GM21825 (cell line): ENCODE measurements around the gene ANKS4B.
"Not testable (repeated sequence)": the region's sequence is repeated elsewhere in the genome, so short reads cannot be mapped to it uniquely, and the experiment has no call there.

ENCODE experiments used
- ATAC-seq: cut with Tn5 transposase; IDR thresholded peaks from one replicate; pipeline ENCODE4 v1.9.1; 2021; ENCODE audit warnings: mild to moderate bottlenecking, moderate library complexity; ENCODE audit not compliant: unreplicated experiment

ANKS4B gene

GRCh38 chr16:21218153-21218552, 15.3 kb upstream of the ANKS4B start:
- no peak for ATAC-seq

DNA sequence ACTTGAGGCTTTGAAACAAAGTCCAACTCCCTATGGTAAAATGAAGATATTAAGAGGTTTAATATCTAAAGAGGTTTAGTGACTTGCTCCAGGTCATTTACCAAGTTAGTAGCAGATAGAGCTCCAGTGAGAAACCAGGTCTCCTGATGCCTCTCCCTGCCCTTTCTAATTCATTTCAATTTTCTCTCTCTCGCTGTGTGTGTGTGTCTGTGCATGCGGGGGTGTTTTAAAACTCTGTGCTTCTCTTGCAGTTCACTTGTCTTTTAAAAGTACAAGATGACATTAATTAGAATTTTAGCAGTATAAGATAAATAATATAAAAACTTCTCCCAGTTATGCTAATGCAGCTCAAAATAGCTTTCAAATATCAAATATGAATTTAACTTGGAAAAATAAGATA, 13.9 kb upstream of the ANKS4B start:
- no peak for ATAC-seq

DNA sequence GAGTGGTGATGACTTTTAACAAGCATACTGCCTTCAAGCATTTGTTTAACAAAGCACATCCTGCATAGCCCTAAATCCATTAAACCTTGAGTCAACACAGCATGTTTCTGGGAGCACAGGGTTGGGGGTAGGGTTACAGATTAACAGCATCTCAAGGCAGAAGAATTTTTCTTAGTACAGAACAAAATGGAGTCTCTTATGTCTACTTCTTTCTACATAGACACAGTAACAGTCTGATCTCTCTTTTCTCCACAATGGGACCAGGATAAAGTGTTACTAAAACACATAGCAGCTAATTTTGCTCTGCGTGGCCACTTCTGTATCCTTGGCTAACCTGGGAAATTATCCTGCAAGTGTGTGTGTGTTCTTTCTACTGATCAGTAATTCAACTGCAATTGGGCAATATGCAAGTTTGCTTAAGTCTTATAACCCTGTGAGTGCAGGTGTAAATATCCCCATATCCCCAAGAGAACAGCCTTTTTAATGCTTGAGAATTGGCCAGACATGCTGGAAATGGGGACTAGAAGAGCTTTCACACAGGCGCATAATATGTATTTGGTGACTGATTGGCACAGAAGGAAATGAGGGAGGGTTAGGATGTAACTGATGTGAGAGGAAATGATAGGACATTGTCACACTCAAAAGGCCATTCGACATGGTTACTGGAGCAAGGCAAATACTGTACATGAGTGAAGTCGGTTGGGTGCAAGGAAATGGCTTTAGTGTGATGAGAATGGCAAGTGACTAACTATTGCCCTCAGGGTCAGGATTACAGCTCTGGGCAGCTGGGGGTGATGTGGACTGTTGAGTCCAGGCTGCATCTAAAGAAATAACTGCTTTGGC, 10.8 kb upstream of the ANKS4B start:
- ATAC-seq: no peak

DNA sequence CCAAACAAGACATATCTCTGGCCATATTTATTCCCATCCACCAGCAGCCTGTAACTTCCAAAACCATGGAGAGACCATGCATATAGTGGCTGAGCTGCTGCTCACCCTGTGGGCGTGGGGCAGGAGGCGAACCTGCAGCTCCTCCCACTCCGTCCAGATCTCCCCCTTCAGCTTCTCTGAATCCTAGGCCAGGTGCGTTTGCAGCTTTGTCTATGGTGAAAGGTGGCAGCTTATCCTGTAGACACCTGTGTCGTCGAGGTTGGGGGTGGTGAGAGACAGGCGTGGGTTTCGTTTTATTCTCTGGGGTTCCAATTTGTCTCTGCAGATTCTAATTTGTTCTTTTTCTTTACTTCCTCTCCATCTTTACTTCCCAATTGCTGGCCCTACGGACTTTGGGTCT, 9.7 kb upstream of the ANKS4B start:
- ATAC-seq: no peak

DNA sequence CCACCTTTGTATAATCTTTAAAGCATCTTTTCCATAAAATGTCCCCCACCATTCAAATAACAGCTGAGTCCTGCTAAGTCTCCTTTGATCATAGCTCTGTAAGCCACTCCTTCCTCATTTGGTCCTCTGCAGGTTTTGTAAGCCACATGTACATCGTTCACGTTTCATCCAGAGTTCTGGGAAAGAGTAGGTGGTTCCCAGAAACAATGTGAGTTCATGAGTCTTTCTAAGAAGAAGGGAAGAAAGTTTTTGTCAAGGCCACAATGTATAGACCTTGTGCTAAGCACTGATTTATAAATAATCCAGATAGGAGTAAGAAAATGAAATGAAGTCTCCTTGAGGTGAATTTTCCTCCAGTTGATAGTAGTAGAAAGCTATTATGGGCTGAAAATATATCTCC, 8.7 kb upstream of the ANKS4B start:
- no peak for ATAC-seq

- ATAC-seq: no peak
These were observed 6.8 kb upstream of the ANKS4B start for GRCh38 chr16:21226749-21227148.

DNA sequence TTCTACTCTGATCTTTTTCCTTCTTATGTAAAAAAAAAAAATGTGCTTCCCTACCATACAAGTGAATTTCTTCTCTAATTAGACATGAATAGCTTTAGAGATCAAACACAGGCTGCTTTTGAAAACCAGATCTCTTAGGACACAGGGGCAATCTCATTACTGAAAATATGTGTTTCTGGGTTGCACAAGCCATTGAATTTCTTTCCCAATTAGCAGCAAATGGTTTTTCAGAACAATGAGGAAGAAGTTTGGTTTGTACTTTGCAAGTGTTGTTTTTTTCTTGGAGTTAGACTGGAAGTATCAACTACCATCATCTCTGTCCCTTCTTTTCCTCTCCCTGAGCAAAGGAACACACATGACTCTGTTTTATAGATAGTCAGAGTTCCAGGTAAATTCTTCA, 5.6 kb upstream of the ANKS4B start:
- ATAC-seq: no peak

- no peak for ATAC-seq
These were observed 5.1 kb upstream of the ANKS4B start for GRCh38 chr16:21228361-21228872.

DNA sequence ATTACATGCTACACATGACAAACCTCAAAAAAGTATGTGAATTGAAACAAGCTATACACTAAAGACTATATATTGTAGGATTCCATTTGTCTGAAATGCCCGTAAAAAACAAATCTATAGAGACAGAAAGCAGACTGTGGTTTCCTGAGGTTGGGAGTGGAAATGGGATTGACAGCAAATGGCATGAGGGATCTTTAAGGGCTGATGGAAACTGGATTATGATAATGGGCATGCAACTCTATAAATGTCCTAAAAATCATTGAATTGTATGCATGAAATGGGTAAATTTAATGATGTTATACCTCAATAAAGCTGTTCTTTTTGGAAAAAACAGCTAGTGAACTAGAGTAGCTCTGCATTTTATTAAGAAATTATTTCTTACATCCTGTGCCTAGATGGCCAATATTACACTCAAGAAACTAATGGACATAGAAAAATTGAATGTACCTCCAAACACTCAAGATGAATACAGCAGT, 416 bp upstream of the ANKS4B start:
- no peak for ATAC-seq

- ATAC-seq: no peak
These were observed 1.7 kb downstream of the ANKS4B start for GRCh38 chr16:21235199-21235585.

DNA sequence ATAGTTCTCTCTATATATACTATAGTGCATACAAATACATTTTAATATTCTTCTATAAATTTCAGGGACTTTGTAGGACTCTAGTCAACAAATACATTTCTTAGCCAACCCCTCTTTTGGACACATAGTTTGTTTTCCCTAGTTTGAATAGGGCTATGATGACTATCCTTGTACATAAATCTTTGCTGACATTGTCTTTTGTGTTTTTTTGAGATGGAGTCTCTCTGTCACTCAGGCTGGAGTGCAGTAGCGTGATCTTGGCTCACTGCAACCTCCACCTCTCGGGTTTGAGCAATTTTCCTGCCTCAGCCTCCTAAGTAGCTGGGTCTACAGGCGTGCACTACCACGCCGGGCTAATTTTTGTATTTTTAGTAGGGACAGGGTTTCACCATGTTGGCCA, 3.3 kb downstream of the ANKS4B start:
- ATAC-seq: no peak

GRCh38 chr16:21239646-21240045, 6.1 kb downstream of the ANKS4B start:
- ATAC-seq: no peak

DNA sequence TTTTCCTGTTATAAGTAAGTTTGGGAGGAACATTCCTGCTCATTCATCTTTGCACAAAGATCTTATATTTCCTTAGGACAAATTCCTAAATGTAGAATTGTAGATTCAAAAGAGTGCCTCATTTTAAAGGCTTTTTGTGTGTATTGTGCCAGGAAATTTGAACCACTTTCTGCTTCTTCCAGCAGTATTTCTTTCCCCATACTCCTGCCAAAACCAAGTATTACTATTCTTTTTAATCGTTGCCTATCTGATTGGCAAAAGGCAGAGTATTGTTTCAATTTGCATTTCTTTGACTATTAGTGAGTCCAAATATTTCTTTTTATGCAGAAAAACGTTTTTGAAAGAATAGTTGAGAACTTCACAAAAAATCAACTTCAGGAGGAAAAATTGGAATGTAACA, 9.3 kb downstream of the ANKS4B start:
- no peak for ATAC-seq

DNA sequence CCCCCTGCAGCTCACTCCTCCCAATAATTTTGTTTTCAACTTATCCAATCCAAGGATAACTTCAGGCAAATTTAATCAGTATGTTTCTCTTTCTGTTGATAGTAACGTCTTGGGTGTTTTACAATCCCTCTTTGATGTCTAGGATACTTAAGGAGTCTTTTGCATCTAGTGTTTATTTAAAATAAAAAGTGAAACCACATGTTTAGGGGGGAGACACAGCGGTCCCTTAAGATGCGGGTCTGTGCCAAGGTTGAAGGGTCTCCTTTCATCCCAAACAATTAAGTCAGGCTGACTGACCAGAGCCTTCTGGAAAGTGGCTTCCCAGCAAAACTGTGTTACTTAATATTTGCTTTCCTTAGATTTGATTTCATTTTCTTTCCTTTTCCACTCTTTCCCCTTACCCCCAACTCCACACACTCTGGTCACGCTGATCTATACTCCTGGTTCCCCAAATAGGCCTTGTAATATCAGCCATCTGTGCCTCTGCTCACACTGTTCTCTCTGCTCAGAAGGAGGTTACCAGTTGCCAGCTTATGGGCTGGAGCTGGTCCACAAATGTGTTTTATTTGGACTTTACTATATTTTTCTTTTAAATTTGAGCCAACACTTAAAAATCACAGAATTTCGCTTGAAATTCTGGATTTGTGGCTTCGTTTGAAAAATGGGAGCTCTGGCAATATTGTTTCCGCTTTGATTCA, 11.2 kb downstream of the ANKS4B start:
- no peak for ATAC-seq

GRCh38 chr16:21248179-21248578, 14.7 kb downstream of the ANKS4B start:
- ATAC-seq: not testable (repeated sequence)

DNA sequence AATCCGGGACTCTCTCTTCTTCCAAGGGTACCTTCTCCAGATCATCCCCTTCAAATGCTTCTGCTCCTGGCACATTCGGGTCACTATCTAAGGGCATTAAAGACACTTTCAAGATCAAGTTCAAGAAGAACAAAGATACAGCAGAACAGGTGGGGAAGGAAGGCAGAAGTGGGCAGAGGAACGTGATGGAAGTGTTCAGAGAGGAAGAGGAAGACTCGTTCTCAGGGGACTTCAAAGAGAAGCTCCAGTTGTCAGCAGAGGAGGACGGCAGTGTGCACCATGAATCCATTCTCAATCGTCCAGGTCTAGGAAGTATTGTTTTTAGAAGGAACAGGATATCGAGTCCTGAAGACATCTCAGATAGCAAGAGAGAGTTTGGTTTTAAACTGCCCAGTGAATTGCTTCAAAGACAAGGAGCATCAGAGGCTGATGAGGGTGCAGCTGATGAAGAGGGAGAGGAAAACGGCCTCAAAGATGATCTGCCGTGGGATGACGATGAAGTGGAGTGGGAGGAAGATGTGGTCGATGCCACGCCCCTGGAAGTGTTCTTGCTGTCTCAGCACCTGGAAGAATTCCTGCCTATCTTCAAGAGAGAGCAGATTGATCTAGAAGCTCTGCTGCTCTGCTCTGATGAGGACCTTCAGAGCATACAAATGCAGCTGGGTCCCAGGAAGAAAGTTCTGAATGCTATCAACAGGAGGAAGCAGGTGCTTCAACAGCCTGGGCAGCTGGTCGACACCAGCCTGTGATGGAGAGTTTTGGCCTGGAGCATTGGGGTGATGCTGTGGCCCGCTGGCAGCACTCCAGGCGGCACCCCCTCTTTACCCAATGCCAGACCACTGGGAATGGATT, 16.8 kb downstream of the ANKS4B start:
- ATAC-seq: no peak

DNA sequence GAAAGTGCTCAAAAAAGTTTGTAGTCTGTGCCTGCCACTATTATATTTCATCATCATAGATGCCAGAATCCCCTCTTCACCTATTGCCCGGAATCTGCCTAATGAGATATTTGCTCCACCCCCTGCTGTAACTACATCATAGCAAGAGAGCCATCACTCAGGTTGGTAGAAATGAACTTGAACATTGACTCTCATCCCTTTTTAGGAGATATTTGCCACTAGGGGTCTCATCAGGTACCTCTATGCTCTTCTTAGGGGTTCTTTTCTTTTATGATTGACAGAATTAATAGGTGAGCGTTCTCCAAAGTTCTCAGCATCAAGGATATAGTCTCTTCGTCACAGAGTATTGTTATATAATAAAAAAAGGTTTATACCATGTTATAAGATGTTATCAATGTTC, 20.0 kb downstream of the ANKS4B start:
- ATAC-seq: no peak

GRCh38 chr16:21256636-21257035, 23.1 kb downstream of the ANKS4B start:
- no peak for ATAC-seq

DNA sequence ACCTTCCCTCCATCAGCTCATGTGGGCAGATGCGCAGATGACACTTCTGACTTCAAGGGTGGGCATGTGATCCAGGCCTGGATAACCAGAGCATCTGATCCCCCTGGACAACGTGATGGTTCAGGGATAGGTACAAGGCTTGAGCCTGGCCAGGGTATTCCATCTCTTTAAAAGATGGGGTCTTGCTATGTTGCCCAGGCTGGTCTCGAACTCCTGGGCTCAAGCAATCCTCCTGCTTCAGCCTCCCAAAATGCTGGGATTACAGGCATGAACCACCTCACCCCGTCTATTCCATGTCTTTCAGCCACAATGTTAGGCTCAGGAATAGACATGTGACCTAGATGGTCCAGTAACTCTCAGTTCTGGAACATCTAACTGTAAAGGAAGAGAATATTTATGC, 23.8 kb downstream of the ANKS4B start:
- no peak for ATAC-seq

DNA sequence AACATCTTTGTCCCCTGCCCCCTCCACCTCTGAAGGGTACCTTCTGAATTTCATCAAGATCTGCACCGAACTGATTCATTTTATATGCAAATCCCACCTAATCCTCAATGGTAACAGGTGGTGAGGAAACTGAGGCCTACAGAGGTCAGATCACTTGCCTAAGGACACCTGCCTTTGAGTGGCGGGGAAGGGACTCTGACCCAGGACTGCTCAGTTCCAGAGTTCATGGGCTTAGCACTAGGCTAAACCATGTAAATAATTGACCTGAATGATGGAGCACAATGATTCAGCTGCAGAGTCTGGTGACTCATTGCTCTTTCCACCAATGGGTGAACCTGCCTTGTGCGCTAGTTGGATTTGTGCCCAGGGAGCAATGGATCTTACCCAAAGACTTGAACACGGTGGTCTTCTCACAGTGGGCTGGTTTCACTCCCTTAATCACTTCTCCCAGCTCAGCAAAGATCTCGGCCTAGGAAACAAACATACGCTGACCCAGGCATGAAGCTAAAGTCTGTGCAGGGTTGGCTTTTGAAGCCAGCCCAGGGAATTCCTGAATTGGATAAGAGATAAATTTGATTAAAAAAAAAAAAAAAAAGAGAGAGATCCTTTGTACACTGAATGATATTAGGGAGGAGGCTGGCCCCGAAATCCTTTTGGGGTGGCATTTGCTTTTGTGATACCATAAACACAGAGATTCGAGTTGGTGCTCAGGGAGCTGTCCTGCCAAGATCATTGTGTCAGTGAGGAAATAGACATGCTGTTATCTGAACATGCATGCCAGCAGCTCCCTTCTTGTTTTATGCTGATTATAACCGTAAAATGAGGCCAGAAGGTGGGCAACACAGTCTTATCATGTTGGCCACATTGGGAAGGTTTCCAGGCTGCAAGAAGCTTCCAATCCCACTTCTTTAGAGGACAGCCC, 27.6 kb downstream of the ANKS4B start:
- no peak for ATAC-seq
